ENCODE measurements around the gene NAB2. TPM values are rescaled to one million over a fixed set of nuclear protein-coding genes. Genes with fewer than 3 reads are reported as not detected.

The NAB2 gene
- total and polyA plus RNA-seq, 10 of the 15 experiments (the other 5 are each of a cell fraction or from before 2014, with no cell fraction given): 0.35 to 35.2 (median 15.3) TPM

- TF ChIP-seq, protein P1, sequence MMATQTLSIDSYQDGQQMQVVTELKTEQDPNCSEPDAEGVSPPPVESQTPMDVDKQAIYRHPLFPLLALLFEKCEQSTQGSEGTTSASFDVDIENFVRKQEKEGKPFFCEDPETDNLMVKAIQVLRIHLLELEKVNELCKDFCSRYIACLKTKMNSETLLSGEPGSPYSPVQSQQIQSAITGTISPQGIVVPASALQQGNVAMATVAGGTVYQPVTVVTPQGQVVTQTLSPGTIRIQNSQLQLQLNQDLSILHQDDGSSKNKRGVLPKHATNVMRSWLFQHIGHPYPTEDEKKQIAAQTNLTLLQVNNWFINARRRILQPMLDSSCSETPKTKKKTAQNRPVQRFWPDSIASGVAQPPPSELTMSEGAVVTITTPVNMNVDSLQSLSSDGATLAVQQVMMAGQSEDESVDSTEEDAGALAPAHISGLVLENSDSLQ (IDR thresholded peaks at IDR 0.05): peak; percentile 23; the same call in 1 of the 2 replicates
- TF ChIP-seq DPF2 (IDR thresholded peaks at IDR 0.05) (no peak), ATF2 (IDR thresholded peaks at IDR 0.05; ENCODE audit: low read length) (peak; percentile 88), KAT2A (conservative IDR thresholded peaks at IDR 0.05; ENCODE audit: control insufficient read depth, low read depth, low read length) (no peak), SREBF2 (IDR thresholded peaks at IDR 0.05; ENCODE audit: low read length) (no peak), REST (IDR thresholded peaks at IDR 0.05; ENCODE audit: low read depth, low read length) (no peak), IRF4 (IDR thresholded peaks at IDR 0.05; ENCODE audit: low read depth, low read length) (no peak), NFYB (IDR thresholded peaks at IDR 0.05; ENCODE audit: insufficient read depth, low read depth, low read length) (no peak), ZNF24 (IDR thresholded peaks at IDR 0.05) (no peak), ESRRA (IDR thresholded peaks at IDR 0.05; ENCODE audit: low read length) (no peak), RUNX3 (IDR thresholded peaks at IDR 0.05; ENCODE audit: low read length) (no peak), TCF12 (IDR thresholded peaks at IDR 0.05; ENCODE audit: low read depth, low read length) (no peak), ZSCAN29 (IDR thresholded peaks at IDR 0.05) (no peak), RELA (IDR thresholded peaks at IDR 0.05; ENCODE audit: borderline replicate concordance, partially characterized antibody) (no peak), SIN3A (IDR thresholded peaks at IDR 0.05; ENCODE audit: low read depth, low read length) (no peak), SREBF1 (IDR thresholded peaks at IDR 0.05; ENCODE audit: low read length) (no peak), JUNB (IDR thresholded peaks at IDR 0.05) (peak; percentile 29; the same call in 1 of the 2 replicates), SPI1 (IDR thresholded peaks at IDR 0.05; ENCODE audit: borderline replicate concordance, insufficient read depth, low read depth, low read length) (no peak), NFIC (IDR thresholded peaks at IDR 0.05; ENCODE audit: low read depth, low read length) (peak; percentile 43; the same call in 1 of the 2 replicates), RCOR1 (conservative IDR thresholded peaks at IDR 0.05; ENCODE audit: low read depth, low read length) (no peak), IKZF1 (conservative IDR thresholded peaks at IDR 0.05) (no peak), NBN (IDR thresholded peaks at IDR 0.05) (peak; percentile 82)
- TF ChIP-seq, protein P2, sequence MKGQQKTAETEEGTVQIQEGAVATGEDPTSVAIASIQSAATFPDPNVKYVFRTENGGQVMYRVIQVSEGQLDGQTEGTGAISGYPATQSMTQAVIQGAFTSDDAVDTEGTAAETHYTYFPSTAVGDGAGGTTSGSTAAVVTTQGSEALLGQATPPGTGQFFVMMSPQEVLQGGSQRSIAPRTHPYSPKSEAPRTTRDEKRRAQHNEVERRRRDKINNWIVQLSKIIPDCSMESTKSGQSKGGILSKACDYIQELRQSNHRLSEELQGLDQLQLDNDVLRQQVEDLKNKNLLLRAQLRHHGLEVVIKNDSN (IDR thresholded peaks at IDR 0.05; ENCODE audit: borderline replicate concordance, extremely low read length, insufficient read depth, low read depth, low read length): no peak
- TF ChIP-seq, protein P3, sequence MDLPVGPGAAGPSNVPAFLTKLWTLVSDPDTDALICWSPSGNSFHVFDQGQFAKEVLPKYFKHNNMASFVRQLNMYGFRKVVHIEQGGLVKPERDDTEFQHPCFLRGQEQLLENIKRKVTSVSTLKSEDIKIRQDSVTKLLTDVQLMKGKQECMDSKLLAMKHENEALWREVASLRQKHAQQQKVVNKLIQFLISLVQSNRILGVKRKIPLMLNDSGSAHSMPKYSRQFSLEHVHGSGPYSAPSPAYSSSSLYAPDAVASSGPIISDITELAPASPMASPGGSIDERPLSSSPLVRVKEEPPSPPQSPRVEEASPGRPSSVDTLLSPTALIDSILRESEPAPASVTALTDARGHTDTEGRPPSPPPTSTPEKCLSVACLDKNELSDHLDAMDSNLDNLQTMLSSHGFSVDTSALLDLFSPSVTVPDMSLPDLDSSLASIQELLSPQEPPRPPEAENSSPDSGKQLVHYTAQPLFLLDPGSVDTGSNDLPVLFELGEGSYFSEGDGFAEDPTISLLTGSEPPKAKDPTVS (IDR thresholded peaks at IDR 0.05; ENCODE audit: low read depth, low read length): no peak
Observed at GRCh38 chr12:57063991-57064685, 24.8 kb upstream of the NAB2 start (continued).
